GM19239 (cell line): ENCODE data around the gene KDM7A.
"Not testable (repeated sequence)": the region's sequence is repeated elsewhere in the genome, so short reads cannot be mapped to it uniquely, and the experiment has no call there.

Experiments
- DNase-seq: peaks from one replicate; pipeline ENCODE4 v3.0.0; 2011; ENCODE audit warnings: low spot score; ENCODE audit not compliant: insufficient read length
- FAIRE-seq: peaks from 2 replicates; lab custom pipeline; 2011; peaks lifted over from hg19 to GRCh38; lab: Jason Lieb, UNC

The KDM7A gene

GRCh38 chr7:140176811-140177702 is at the start of gene KDM7A:
Gene KDM7A, minus strand, starts transcription at chr7:140176983. Its CDS starts 46 bp downstream, at chr7:140176937.
- FAIRE-seq (peak; percentile 66), DNase-seq (peak; percentile 83)

- DNase-seq (no peak), FAIRE-seq (no peak)
These were observed 48.9 kb upstream of the KDM7A start for GRCh38 chr7:140225562-140226249.

DNA sequence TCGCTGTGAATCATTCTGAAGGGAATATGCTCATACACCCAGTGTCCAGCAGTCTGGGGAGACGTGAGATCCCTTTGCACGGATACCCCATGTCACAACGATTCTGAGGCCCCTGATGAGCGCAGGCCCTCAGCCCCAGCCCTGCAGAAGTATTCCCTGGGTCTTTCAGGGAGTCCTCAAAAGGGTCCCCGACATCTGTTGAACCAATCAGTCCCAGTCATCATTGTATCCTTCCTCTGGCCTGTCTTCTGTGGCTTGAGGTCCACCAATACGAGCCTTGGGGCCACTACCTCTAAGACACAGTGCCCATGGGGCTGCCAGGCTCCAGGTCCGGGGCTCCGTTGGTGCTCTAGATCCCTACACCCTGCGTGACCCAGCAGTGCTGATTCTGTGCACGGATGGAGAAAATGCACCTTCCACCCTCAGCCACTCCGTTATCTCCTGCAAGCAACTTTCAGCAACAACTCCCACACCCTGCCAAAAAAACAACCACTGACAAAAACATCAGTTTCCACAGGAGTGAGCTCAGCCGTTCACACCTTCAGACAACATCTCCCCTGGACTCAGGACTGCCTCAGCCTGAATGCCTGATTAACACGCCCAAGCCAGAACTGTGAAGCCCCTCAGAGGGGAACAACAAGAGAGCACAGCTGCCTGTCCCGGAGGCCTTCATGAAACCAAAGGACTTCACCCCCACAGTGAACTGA is 46.9 kb upstream of the KDM7A start:
- no peak for DNase-seq
- FAIRE-seq: no peak

DNA sequence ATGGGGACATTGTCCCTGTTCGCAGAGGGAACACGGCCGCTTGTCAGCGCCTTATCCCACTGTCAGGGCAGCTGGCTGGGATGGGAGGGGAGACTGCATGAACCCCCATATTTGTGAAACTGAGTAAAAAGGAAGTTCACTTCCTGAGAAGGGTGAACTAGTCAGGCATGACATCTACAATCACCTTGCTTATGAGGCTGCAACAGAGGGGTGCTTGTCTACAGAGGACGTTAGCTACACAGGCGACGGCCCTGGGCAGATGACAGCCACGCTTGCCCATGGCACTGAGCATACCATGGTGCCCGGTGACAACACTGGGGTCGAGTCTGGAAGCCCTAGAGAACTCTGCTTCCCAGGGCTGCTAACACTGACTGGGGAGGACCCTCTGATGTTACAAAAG is 46.0 kb upstream of the KDM7A start:
- no peak for DNase-seq
- peak; percentile 4 for FAIRE-seq

DNA sequence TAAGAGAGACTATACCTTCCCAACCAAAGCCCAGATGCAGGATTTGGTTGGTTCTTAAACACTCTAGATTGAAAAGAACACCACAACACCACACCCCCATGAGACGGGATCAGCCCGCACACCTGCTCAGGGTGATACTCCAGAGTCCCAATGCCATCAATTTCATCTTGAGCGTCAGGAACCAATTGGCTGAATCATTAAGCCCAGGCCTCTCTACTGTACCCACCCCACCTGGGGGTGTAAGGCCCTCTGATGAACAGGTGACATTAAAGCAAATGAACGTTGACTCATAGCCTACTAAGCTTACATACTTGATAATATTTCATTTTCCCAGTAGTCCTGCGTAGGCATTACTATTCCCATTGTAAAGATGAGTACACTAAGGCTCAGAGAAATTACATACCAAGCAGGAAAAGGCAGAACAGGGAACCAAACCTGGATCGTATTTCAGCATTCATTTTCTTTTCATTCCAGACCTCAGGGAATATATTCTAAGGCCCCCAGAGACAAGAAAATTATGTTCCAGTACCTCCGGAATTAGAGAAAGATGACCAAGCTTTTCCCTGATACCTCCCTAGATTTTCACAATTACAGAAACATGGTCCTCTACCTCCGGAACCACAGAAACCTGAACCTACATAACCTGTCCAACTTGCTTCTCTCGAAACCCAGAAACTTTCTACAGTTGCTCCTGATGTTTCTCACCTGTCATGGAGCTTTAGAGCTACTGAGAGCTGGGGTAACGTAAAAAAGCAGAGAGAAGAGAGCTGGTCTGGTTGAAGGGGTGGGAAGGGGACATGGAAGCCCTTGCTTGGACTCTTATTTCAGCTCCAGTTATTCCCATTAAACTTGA is 43.1 kb upstream of the KDM7A start:
- no peak for DNase-seq
- FAIRE-seq: no peak

- DNase-seq (no peak), FAIRE-seq (no peak)
These were observed 41.9 kb upstream of the KDM7A start for GRCh38 chr7:140218656-140219055.

GRCh38 chr7:140217750-140218501 is 41.1 kb upstream of the KDM7A start:
- no peak for DNase-seq
- FAIRE-seq: no peak

DNA sequence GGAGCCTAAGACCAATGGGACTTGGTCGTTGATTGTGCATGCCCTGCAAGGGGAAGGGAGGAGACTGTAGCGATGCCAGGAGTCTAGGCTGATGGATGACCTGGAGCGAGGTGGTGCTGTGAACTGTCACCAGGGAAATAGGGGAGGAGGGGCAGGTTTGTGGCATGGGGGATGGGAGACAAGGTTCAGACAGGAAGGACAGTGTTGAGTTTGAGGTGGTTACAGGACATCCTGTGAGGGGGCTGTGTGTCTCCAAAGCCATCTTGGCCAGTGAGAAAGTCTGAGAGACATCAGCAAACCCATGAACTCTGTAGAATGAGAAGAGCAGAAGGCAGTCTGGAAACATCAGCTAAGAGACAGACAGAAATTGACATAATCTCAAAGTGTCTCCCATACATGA is 38.5 kb upstream of the KDM7A start:
- FAIRE-seq (no peak), DNase-seq (no peak)

- DNase-seq (no peak), FAIRE-seq (no peak)
These were observed 37.4 kb upstream of the KDM7A start for GRCh38 chr7:140214075-140214684.

DNA sequence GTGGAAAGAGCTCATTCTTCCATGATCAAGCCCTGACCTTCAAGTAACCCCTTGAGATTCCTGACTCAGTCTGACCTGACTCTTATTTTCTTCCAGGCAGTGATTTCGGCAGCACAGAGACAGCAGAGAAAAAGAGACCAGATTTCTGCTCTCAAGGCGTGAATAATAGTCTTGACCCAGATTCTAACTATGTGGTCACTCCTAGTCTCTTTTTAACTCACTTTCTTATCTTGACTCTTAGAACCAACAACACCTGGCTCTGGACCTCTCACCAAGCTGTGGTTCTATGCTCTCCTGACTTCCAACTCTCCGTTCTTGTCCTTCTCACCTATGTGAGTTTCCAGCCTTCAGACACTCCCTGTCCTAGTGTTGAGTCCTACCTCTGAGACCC is 36.9 kb upstream of the KDM7A start:
- no peak for FAIRE-seq

GRCh38 chr7:140212100-140212881 is 35.5 kb upstream of the KDM7A start:
- DNase-seq (peak; percentile 54), FAIRE-seq (peak; percentile 64)

More for the DNA sequence above, 36.9 kb upstream of the KDM7A start:
- DNase-seq: no peak

GRCh38 chr7:140211698-140212097 is 34.9 kb upstream of the KDM7A start:
- no peak for FAIRE-seq
- DNase-seq: no peak

DNA sequence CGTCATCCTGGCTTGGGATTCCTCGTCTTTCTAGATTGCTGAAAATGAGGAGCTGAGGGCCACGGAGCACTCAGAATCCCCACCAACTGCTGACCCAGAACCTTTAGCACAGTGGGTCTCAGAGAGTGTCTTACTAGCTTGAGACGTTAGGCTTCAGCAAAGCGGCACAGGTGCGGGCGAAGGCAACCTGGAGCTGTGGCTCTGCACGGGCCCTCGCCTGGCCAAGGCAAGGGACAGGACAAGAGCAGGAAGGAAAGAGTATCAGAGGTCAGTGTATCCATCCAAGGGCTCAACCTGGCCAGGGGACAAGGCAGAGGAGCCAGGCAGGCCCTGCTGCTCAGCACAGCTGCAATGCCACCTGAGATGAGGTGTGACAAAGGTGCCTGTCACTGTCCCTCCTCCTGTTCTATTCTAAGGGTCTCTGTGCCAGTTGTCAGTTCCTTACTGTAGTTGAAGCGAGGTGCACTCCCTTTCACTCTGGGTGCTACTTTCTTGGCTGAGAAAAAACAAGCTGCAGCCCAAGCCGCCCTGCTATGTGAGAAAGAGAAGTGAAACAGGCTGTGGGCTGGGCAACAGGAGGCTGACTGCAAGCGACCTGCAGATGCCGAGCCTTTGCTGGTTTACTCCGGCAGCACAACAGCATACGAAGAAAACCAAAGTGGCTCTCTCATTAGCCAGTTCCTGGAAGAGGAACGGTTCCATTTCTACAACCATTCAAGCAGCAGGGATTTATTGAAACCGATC is 33.3 kb upstream of the KDM7A start:
- DNase-seq (peak; percentile 73), FAIRE-seq (peak; percentile 96)

DNA sequence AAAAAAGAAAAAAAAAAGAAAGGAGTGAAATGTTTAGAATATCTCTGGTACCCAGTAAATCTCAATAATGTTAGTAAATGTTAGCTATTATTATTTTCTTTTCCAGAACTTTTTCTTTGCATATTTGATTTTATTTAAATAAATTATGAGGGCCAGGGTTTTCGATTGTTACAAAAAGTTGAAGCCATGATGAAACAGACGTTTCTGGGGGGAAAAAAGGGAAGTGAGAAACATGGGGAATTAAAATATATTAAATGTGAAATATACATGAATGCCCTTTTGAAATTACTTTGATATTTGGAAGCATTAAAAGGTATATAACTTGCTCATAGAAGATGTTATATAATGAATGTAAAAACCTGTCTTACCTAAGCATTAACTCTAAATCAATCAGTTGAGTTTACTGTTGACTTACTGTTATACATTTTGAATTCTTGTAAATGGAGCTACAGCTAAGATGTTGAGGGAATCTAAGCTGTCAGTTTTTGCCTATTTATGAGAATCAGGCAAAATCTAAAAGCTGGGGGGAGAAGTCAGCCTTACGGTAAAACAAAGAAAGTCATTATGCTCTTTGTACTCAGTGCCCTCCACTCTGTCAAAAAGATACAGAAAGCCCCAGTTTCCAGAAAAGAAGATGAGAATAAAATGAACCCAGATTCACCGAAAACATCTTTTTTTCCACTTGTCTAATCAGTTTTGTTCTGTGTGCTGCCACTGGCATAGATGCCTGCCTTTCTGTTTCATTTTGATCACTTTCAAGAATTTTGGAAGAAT is 30.0 kb upstream of the KDM7A start:
- DNase-seq (no peak), FAIRE-seq (no peak)

DNA sequence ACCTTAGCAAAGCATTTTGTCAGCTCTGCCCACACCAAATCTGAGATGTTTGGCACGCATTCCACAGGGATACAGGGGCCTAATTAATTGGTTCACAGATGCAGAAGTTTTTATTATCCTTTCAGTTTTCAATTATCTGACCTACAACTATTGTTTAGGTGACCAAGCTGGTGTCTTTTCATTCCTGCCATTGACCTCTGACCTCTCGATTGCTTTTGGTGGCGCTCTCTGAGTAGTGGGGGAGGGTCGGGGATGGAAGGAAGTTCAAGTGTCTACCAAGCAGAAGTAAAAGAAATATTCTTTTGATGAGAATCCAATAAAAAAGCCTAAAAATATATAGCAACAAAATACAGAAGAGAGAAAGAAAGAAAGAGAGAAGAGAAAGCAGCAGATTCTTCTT is 28.8 kb upstream of the KDM7A start:
- DNase-seq: no peak
- FAIRE-seq: no peak

GRCh38 chr7:140203556-140203955 is 26.8 kb upstream of the KDM7A start:
- no peak for FAIRE-seq
- DNase-seq: no peak

DNA sequence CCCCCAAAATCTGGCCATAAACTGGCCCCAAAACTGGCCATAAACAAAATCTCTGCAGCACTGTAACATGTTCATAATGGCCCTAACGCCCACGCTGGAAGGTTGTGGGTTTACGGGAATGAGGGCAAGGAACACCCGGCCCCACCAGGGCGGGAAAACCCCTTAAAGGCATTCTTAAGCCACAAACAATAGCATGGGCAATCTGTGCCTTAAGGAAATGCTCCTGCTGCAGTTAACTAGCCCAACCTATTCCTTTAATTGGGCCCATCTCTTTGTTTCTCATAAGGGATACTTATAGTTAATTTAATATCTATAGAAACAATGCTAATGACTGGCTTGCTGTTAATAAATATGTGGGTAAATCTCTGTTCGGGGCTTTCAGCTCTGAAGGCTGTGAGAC is 26.2 kb upstream of the KDM7A start:
- not testable (repeated sequence) for FAIRE-seq, DNase-seq
